Midbrain (tissue), 1 donor: ENCODE measurements around the gene SETSIP.
"Not testable (repeated sequence)": the region's sequence is repeated elsewhere in the genome, so short reads cannot be mapped to it uniquely, and the experiment has no call there.

Experiments used
- DNase-seq: peaks from one replicate; lab custom pipeline; 2025; lab: John Stamatoyannopoulos, UW

SETSIP gene

GRCh38 chr1:92045766-92046495 lies 29.3 kb downstream of the SETSIP start:
- DNase-seq: no peak

DNA sequence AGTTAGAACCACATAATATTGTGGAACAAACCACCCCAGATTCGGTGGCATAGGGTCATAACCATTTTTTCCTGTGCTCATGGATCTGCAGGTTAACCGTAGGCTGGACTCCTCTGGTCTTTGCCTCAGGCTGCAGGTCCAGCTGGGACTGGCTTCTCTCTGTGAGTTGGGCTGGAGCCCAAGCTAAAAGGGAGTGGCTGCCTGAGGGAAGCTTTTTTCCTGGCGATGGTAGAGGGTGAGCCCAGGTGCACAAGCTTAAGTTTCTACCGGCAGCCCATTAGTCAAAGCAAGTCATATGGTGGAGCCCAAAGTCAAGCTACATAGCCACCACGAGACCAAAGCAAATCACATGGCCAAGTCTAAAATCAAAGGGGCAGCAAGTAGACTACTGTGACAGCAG lies 31.6 kb downstream of the SETSIP start:
- DNase-seq: no peak

- no peak for DNase-seq
These were observed 34.2 kb downstream of the SETSIP start for GRCh38 chr1:92040971-92041370.

DNA sequence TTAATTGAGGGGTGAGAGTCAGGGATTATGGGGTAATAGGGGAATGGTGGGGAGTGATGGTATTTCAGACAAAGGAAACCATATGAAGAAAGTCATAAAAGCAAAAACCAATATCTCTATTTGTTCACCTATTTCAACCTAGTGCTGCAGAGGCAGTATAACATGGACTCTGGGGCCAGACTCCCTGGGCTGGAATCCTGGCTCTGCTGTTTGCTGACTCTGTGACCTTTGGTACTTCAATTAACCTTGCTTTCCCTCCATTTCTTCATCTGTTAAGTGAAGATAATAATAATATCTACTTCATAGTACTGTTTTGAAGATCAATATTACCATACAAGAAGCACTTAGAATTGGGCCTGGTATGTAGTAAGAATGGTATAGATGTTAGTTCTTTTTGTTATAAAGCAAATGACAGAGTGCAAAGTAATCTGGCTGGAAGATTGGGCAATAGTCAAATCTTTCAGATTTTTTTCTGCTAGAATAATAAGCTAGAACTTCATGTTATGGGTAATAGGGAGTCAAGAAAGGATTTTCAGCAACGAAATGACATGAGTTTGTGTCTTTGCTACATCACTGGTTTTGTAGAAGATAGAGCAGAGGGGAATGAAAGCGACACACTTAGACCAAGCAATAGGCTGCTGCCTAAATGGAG lies 36.4 kb downstream of the SETSIP start:
- DNase-seq: no peak

GRCh38 chr1:92037400-92037799 lies 37.8 kb downstream of the SETSIP start:
- DNase-seq: no peak

DNA sequence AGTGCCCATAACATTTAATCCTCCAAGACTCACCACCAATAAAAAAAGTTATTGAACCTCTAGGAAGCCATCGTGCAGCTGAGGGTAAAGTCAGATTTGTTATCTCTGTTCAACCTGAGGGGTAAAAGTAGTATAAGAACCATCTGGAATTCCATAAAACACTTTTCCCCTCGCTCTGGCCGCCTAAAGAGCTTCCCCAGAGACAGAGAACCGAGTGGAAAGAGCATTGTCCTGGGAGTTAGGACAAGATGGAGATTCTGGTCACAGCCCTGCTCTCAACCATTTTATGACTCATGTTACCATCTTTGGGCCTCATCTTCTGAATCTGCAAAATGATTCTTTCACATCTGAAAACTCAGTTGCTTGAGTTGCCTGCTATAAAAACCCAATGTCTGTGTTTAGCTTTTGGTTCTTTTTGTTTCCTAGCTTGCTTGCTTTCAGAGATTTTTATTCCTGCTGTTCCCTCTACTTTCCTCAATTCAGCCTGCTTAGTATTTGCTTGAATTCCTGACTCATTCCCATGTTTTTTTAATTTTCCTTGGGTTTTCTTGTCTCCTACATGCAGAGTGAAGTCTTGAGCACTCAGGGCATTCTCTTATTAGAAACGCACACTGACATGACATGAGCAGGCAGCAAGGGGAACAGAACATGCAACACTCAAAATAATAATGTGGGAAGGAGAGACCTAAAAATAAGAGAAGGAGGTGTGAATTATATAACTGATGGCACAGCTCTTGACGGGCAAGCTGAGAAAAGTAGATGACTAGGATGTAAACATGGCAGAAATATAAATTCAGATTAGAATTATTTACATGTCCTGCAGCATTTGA lies 43.7 kb downstream of the SETSIP start:
- no peak for DNase-seq

DNA sequence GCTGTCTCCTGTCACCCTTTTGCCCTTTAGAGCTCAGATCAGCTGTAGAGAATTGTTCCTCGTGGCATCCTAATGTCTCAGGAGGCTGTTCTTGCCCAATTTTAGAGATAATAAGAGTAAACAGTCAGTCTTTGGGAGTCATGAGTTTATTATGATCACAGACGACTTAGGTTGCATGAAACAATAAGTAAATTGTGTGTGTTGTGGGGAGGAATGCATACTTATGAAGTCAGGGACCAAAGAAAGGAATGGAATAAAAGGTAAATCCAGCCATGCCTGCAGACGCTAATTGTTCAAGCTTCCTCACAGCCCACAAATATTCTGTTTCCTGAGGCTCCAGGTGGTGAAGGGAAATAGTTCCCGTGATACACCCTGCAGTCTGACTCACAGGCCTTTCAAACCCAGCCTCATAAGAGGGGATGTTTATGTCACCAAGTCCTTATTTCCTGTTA lies 44.5 kb downstream of the SETSIP start:
- DNase-seq: no peak

- no peak for DNase-seq
These were observed 45.8 kb downstream of the SETSIP start for GRCh38 chr1:92029241-92029922.

- no peak for DNase-seq
These were observed 48.4 kb downstream of the SETSIP start for GRCh38 chr1:92026806-92027205.

- not testable (repeated sequence) for DNase-seq
These were observed 49.2 kb downstream of the SETSIP start for GRCh38 chr1:92026042-92026441.
